CD4-positive, alpha-beta T cell treated with Interleukin-17A for 1 hour (primary cell): ENCODE results near the gene C10orf95.
A peak's percentile ranks its signal among the peaks of the same experiment; 100 is the strongest.

Experiments used
- DNase-seq: peaks from one replicate; pipeline ENCODE4 v3.0.0-alpha.2; 2020

Gene C10orf95

GRCh38 chr10:102413806-102414561 lies 37.4 kb downstream of the C10orf95 start:
- no peak for DNase-seq

- DNase-seq: peak; percentile 66
Measured at GRCh38 chr10:102413053-102413705, 38.2 kb downstream of the C10orf95 start.

DNA sequence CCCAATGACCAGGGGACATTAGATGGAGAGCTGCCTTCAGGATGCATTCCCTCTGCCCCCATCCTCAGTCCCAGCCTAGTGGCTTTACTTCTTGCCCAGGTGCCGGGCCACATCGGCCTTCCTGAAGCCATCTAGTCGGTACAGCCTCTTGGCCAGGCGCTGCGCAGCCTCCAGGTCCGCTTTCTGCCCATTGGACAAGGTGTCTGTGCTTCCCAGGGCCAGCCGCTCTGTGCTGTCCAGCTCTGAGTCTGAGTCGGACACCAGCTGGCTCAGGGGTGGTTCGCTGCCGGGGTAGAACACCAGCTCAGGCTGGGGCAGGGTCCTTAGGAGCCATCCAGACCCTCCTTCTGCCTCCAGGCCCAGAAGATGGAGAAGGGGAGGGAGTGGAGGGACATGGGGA lies 39.0 kb downstream of the C10orf95 start:
- no peak for DNase-seq

DNA sequence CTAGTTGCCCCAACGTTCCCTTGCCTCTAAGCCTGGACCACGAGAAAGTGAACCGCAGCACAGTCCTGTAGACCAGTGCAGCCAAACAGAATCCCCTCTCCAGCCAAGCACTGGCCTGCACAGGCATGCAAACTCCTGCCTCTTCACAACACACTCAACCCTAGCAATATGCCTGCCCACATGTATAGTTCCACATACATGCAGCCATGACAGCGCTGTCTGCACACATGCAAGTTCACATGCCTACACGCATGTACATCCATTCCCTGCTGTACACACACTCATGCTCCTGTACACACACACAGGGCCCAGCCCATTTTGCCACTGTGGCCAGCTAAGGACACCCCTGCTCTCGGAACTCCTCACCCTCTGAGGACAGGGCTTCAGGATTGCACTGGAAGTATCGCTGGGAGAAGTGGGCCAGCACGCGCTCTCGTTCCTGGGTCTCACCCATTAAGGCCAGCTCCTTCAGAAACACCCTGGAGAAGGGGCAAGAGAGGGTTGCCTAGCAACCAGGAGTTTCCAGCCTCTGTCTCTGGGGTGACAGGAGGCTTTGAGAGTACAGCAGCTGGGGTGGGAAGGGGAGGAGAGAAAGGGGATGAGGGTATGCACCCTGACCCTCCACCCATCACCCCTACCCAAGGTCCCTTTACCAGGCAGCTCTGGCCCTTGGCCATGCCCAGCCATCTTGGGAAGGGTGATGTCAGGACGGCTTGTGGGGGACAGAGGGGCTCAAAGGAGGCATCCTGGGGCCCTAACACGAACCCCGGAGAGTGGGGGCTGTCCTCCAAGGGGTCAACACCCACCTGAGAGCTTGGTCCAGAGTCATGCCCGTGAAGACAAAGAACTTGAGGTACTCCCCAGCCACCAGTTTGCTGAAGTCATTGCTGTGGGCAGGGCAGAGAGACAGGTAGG lies 39.7 kb downstream of the C10orf95 start:
- DNase-seq: no peak

DNA sequence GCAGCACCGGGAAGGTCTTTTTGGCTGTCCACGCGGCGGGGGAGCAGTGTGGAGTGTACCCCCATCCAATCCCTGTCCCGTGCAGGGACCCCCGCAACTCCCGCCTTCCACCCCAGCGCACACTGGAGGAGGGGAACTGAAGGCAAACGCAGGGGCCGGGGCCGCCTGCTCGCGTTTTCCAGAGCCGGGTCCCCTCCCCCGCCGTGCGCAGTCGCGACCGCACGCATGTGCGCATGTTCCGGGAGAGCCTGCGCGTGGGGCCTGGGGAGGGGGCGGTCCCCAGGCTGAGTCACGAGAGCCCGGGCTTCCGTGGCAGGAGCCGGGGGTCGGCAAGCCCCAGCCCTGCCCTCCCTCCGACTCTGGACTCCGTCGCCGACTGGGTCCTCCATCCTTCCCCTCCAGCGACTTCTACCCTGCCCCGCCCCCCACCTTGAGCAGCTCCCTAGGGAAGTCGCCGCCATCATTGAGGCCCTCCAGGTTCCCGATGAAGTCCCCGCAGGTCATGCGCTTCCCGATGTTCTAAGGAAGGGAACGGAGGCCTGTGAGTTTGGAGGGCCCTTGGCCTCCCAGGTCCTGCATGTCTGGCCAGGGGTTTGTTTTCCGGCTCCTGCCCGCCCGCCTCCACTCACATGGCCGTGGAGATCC lies 40.8 kb downstream of the C10orf95 start:
- peak; percentile 49 for DNase-seq

DNA sequence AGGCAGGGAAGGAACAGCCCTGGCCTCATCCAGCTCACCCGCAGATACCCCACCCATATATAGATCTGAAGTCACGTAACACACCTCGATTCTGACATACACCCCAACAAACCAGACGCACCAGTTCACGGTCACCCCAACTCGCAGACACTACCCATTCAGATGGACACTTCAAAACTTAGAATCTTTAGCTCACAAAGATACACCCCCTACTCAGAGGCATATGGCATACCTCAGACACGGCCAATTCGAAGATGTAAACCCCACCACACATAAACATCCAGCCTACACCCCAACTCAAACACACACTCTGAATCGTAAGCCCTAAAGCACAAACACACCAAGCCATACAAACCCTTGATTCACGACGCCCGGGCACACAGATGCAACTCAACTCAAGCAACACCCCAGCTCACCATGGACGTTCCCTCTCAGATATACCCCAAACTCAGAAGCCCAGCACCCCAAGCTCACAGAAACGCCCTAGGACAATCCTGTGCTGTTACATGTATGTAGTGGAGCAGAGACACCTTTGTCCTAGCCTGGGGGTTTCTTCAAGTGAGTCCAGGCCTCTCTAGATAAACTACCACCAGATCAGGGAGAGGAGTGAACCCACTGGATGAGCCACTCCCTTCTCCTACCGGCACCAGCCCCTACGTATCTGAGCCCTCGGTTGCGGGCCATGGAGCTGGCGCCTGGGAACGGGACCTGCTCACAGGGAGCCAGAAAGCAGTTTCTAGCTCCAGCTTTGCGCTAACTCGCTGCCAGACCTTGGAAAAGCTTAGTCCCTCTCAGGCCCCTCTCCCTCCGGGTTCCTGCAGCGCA lies 41.5 kb downstream of the C10orf95 start:
- DNase-seq: no peak

DNA sequence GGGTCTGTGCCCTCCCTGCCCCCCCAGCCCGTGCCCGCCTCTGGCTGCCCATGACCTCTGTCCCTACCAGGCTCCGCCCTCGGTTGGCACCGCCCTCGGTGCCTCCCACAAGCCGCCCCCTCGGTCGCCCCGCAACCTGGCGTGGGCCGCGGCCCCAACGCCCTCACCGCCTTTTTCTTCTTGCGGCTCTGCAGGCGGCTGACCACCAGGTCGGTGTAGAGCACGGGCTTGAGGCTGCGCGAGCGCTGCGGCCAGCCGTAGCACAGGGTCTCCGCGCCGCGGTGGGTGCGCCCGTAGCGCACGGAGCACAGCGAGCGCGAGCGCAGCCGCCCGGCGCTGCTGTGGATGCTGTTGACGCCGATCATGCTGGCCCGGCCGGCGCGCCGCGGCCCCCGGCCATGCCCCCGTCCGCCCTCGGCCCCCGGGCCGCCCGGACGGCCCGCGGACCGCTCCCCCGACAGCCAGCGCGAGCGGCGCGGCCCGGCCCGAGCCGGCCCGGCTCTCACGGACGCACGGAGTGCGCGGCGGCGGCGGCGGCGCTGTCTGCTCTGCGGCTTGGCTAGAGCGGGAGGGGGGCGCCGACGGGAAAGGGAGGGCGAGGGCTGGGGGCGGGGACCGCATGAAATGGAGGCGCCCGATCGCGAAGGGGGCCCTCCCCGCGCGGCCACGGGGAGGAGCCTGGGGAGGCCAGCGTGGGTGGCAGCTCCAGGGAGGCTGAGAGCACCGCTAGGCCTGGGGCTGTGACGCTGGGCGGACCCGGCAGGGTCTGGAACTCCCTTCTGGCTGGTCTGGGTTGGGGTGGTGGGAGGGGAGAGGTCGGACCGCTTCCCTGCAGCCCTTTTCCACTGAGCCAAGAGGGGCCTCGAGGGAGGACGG lies 42.4 kb downstream of the C10orf95 start:
- DNase-seq: peak; percentile 74

DNA sequence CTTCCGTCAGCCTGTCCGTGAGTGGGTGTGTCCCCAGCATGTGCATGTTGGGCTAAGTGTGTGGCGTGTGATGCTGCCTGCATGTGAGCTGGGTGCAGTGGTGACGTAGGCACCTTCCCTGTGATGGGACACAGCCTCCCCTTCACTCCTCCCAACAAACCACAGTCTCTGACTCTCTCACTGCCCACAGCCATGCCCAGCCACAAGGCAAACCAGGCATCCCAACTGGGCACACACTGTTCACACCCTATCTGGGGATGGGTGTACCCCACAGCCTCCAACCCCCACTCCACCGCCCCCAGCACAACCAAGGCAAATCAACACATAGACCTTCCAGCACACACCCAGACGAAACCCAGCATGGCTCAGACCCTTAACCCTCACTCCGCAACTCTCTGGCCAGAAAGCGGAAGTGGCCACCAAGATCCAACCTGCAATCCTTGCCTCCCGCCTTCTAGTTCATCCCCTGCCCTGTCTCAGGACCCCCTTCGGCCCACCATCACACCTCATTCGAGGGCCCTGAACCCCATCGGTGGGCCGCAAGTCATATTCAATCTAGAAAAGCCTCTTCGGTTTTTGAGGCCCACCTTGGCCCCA lies 43.1 kb downstream of the C10orf95 start:
- DNase-seq: no peak

DNA sequence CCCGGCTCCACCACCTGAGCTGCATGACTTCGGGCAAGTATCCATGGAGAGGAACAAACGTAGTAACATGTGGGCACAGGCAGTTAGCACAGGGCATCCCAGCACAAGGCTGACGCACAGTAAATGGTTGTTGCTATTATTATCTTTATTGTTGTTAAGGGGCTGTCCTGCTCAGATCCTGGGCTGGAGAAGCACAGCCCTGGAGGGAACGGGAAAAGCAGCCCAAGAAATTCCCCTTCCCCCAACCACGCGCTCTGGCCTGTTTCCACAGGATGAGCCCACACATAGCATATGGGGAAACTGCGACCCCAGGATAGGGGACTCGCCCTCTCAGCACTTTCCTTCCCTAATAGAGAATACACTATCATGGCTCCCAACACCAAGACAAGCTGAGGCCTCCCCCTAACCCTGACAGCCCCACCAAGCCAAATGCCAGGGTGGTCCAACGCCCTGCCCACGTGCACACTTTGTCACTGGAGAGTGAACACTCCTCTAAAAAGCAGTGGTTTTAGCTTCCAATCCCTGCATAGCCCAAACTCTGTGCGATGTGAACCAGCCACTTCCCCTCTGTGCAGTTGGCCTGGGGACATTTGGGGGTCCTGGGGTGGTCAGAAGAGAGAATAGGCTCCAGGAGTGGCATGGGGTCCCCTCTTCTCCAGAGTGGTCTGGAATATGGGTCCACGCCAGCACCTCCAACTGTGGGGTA lies 43.8 kb downstream of the C10orf95 start:
- peak; percentile 27 for DNase-seq

DNA sequence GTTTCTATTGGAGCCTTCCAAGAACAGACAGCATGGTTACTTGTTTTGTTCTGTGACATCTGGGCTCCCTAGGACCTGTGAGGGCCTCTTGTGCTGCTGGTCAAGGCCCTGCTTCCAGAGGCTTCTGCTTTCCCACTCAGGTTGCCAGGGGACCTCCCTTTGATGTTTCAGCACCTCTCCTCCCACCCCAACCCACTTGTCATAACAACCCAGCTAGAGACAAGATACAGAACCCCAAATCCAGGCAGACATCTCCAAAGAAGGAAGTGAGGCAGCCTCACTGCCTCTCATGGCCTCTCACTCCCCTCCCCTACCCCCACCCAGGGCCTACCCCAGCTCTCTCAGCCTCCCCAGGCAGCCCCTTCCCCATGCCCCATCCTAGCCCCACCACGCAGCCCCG lies 44.5 kb downstream of the C10orf95 start:
- DNase-seq: peak; percentile 28

- DNase-seq: no peak
Measured at GRCh38 chr10:102405632-102406031, 45.7 kb downstream of the C10orf95 start.

- peak; percentile 50 for DNase-seq
Measured at GRCh38 chr10:102405108-102405571, 46.2 kb downstream of the C10orf95 start.

GRCh38 chr10:102404361-102405107 lies 46.8 kb downstream of the C10orf95 start:
- peak; percentile 43 for DNase-seq

- peak; percentile 15 for DNase-seq
Measured at GRCh38 chr10:102403115-102403514, 48.2 kb downstream of the C10orf95 start.

DNA sequence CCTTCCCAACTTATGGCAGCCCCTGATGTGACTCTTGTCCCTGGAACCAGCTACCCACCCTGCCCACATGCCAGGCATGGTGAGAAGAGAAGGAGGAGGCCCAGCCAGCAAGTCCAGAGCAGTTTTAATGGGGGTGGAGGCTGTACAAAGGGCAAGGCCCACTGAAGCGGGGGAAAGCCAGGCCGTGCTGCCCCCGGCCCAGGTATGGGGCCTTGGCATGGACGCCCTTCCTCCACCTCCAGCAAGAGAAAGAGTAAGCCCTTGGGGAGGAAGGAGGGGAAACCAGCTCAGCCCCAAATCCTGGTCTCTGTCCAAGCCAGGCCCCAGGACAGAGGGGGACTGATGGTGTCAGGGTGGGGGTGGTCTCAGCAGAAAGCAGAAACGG lies 48.8 kb downstream of the C10orf95 start:
- peak; percentile 16 for DNase-seq

DNA sequence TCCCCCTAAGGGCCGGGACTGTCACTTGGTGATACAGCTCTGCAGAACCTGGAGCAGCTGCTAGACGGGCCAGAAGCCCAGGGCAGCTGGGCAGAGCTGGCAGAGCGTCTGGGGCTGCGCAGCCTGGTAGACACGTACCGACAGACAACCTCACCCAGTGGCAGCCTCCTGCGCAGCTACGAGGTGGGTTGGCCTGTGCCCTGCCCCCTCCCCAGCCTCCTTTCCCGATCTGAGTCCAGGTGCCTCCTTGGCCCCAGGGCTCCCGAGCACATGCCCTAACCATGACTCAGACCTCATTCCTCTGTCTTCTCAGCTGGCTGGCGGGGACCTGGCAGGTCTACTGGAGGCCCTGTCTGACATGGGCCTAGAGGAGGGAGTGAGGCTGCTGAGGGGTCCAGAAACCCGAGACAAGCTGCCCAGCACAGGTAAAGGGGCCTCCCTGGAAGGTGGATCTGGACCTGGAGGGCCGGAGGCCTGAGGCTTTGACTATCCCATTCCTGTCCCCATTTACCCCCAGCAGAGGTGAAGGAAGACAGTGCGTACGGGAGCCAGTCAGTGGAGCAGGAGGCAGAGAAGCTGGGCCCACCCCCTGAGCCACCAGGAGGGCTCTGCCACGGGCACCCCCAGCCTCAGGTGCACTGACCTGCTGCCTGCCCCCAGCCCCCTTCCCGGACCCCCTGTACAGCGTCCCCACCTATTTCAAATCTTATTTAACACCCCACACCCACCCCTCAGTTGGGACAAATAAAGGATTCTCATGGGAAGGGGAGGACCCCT lies 49.4 kb downstream of the C10orf95 start:
- DNase-seq: no peak

DNA sequence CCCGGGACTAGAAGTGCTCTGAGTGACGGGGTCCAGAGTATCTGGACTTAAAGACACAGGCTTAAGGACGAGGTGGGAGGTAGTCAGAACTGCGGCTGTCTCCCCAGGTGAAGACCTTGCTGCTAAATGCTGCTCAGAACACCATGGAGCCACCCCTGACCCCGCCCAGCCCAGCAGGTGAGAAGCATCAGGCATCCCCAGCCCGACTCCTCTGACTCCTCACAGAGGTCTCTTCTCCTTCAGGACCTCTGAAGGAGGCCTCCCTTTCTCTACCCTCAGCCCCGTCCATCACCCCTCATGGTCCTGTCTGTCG lies 50.0 kb downstream of the C10orf95 start:
- no peak for DNase-seq

DNA sequence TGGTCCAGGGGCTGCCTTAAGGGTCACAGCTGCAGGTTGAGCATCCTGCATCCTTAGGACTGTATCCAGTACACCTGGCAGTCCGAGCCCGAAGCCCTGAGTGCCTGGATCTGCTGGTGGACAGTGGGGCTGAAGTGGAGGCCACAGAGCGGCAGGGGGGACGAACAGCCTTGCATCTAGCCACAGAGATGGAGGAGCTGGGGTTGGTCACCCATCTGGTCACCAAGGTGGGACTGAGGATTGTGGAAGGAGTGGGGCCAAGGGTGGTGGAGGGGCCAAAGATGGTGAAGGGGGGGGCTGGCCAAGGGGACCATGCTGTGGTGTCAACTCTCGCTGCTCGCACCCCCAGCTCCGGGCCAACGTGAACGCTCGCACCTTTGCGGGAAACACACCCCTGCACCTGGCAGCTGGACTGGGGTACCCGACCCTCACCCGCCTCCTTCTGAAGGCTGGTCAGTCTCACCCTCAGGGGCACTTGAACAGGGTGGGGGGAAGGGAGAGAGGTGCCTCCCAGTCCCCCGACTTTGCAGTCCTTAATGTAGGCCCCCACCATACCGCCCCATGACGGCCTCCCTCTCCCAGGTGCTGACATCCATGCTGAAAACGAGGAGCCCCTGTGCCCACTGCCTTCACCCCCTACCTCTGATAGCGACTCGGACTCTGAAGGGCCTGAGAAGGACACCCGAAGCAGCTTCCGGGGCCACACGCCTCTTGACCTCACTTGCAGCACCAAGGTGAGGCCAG lies 50.6 kb downstream of the C10orf95 start:
- DNase-seq: no peak
